Measurements from ENCODE around the gene NAA38.
A peak's percentile ranks its signal among the peaks of the same experiment; 100 is the strongest.
"Not testable (repeated sequence)": the region's sequence is repeated elsewhere in the genome, so short reads cannot be mapped to it uniquely, and the experiment has no call there.

Gene NAA38

DNA sequence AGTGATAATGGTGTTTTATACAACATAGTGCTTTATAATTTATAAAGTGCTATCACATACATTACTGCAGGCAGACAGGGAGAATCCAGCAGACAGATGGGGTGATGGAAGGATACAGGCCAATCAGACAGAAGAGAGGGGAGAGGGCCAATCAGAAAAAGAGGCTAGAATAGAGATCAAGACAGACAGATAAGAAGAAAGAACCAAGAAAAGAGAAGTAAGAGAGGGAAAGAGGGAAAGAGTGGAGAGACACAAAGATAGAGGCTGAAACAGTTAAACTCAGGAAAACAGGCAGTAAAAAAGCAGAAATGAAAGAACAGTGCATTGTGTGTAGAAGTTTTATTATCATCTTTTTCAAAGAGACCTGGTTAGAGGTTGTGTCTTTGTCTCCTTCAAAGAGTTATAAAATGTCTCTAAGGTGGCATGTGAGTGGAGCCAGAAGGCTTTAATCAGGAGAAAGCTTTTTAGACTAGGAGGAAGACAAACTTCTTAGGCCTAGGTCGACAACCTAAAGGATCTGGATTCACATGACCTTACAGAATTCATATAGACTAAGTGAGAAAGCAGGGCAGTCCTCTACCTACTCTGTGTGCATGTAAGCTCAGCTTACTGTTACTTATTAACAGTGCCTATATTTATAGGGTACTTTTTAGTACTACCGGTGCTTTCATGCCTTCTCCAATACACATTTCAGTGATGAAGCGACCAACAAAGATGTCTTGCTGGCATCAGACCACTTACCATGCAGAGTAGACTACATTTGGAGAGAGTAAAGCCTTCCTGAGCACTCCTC, 22.9 kb upstream of the NAA38 start:
- Histone ChIP-seq H3K4me3 (no peak overlapping the region), H3K27ac (no peak overlapping the region)
- TF ChIP-seq, protein P1, sequence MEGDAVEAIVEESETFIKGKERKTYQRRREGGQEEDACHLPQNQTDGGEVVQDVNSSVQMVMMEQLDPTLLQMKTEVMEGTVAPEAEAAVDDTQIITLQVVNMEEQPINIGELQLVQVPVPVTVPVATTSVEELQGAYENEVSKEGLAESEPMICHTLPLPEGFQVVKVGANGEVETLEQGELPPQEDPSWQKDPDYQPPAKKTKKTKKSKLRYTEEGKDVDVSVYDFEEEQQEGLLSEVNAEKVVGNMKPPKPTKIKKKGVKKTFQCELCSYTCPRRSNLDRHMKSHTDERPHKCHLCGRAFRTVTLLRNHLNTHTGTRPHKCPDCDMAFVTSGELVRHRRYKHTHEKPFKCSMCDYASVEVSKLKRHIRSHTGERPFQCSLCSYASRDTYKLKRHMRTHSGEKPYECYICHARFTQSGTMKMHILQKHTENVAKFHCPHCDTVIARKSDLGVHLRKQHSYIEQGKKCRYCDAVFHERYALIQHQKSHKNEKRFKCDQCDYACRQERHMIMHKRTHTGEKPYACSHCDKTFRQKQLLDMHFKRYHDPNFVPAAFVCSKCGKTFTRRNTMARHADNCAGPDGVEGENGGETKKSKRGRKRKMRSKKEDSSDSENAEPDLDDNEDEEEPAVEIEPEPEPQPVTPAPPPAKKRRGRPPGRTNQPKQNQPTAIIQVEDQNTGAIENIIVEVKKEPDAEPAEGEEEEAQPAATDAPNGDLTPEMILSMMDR (IDR thresholded peaks at IDR 0.05) = no peak
- DNase-seq (ENCODE audit: low spot score) = peak; percentile 9

DNA sequence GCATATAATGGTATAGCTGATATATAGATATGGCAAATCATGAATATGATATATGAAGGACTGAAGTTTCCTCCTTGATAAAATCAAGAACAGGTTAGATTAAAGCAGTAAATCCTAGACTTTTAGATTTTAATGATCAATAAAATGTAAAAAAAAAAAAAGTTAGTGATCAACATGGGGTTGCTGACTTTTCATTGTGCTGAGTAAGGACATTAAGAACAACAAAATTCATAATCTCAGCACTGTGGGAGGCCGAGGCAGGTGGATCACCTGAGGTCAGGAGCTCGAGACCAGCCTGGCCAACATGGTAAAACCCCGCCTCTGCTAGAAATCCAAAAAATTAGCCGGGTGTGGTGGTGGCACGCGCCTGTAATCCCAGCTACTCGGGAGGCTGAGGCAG, 20.9 kb upstream of the NAA38 start:
- Histone ChIP-seq H3K27ac (no peak overlapping the region), H3K4me3 (no peak overlapping the region)
- TF ChIP-seq, protein P1 (IDR thresholded peaks at IDR 0.05) = no peak
- DNase-seq (ENCODE audit: low spot score) = peak; percentile 7

DNA sequence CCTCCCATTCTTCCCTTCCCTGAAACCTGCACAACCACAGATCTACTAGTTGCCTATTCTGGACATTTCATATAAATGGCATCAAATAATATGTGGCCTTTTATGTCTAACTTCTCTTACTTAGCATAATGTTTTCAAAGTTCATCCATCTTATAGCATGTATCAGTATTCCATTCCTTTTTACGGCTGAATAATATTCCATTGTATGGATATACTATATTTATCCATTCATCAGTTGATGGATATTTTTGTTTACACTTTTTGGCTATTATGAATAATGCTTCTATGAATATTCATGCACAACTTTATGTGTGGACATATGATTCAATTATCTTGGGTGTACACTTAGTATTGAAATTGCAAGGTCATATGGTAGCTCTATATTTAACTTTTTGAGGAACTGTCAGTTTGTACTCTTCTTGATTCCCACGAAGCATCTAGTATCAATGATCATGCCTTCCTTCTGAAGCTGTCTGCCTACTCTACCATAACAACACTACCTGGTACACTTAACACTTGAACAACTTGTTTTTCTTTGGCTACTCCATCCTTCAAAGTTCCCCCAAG, 18.5 kb upstream of the NAA38 start:
- TF ChIP-seq, protein P1 (IDR thresholded peaks at IDR 0.05) = no peak
- no peak overlapping the region for H3K27ac ChIP-seq
- no peak overlapping the region for H3K4me3 ChIP-seq
- no peak for DNase-seq (ENCODE audit: low spot score)

DNA sequence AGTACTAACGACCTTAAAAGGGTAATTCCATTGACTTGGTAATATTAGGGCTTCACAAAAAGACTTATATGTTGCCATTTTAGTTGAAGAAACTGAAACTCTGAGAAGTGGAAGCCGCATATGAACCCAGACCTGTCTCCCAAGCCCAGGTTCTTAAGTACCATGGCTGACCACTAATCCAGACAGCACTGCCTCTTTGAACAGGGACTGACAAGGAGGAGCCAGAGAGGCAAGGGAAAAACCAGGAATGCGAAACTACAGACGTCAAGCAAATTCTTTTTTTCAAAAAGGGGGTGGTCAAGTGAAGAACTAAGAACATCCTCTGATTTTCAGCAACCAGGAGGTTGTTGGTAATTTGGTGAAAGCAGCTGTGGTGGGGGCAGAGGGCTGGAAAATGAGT, 15.7 kb upstream of the NAA38 start:
- DNase-seq (ENCODE audit: low spot score) = peak; percentile 17
- Histone ChIP-seq H3K27ac (no peak overlapping the region), H3K4me3 (no peak overlapping the region)
- TF ChIP-seq, protein P1 (IDR thresholded peaks at IDR 0.05) = no peak

DNA sequence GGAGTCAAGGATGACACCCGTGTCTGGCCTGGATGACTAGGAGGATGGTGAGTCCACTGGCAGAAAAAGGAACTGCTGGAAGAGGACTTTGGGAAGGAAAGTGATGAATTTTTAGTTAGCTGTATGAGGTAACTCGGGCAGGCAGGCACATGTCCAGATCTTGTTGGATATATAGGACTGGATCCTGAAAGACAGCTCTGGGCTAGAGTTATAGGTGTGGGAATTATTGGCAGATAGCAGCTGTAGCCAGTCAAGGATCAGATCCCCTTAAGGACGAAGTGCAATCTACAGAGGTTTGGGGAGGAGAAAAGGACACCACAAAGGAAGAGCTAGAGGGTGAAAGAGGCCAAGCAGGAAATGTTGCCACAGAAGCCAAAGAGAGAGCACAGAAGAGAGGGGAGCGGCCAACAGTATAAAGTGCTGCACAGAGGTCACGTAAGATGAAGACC, 10.5 kb upstream of the NAA38 start:
- Histone ChIP-seq H3K4me3 (no peak overlapping the region), H3K27ac (no peak overlapping the region)
- peak; percentile 33 for DNase-seq (ENCODE audit: low spot score)
- TF ChIP-seq, protein P1 (IDR thresholded peaks at IDR 0.05) = no peak

DNA sequence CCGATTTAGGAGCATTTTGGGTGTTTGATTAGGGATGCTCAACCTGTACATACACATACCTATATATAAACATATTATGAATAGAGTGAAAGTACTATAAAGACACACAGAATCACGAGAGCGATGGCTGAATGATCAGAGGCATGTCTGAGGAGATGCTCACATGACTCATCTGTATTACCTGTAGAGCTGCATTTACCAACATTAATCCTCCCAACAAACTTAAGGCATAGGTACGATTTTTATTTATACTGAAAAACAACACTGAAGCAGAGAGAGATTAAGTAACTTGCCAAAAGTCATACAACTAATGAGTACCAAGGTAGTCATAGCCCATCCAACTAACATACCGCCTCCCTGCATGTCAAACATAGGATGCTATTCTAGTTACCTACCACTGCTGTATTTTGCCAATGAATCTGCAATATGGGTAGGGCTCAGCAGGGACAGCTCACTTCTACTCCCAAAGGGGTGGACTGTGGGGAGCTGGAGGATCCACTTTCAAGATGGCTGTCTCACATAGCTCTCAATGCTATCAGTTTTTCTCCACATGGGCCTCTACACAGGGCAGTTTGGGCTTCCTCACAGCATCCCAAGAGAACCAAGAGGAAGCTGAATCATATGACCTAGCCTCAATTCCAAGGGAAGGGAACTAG, 7.8 kb upstream of the NAA38 start:
- peak; percentile 40 for DNase-seq (ENCODE audit: low spot score)
- TF ChIP-seq, protein P1 (IDR thresholded peaks at IDR 0.05) = no peak
- Histone ChIP-seq H3K27ac (no peak overlapping the region), H3K4me3 (no peak overlapping the region)

DNA sequence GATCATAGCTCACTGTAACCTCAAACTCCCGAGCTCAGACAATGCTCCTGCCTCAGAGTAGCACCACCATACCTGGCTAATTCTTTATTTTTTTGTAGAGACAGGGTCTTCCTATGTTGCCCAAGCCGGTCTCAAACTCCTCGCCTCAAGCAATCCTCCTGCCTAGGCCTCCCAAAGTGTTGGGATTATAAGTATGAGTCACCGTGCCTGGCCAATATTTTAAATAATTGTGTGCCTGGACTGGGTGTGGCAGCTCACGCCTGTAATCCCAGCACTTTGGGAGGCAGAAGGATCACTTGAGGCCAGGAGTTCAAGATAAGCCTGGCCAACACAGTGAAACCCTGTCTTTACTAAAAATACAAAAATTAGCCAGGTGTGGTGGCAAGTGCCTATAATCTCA, 7.0 kb upstream of the NAA38 start:
- not testable (repeated sequence) for H3K4me3 ChIP-seq; DNase-seq (ENCODE audit: low spot score); H3K27ac ChIP-seq
